Measurements from ENCODE around the gene NT5C2.
"Not testable (repeated sequence)": the region's sequence is repeated elsewhere in the genome, so short reads cannot be mapped to it uniquely, and the experiment has no call there.

DNA sequence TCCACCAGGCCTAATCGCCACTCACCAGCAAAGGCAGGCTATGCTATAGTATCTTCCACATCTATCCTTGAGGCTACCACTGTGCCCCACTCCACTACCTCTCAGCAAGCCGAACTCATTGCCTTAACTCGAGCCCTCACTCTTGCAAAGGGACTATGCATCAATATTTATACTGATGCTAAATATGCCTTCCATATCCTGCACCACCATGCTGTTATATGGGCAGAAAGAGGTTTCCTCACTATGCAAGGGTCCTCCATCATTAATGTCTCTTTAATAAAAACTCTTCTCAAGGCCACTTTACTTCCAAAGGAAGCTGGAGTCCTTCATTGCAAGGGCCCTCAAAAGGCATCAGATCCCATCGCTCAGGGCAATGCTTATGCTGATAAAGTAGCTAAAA, 17.2 kb upstream of the NT5C2 start:
- TF ChIP-seq SP2 (IDR thresholded peaks at IDR 0.05; ENCODE audit: low read length); CHD1 (IDR thresholded peaks at IDR 0.05; ENCODE audit: low read depth, low read length); HDAC2 (IDR thresholded peaks at IDR 0.05; ENCODE audit: borderline replicate concordance in 1 of 2, low read depth in 2 of 2, low read length in 2 of 2); SIN3A (conservative IDR thresholded peaks at IDR 0.05 in 1 of 2, IDR thresholded peaks at IDR 0.05 in 1 of 2; ENCODE audit: low read depth in 1 of 2, low read length in 2 of 2): not testable (repeated sequence)
